HL-60 (cell line): ENCODE results near the gene MTMR3.

Source experiments
- DNase-seq, 2 experiments: peaks; one replicate each; pipeline ENCODE4 v3.0.0-alpha.2; 2010 to 2020; ENCODE audit warnings: low read depth in 1 of 2, low spot score in 1 of 2
- H3K27ac ChIP-seq: fragments of 250-450 bp; sonication (Bioruptor Pico); replicated peaks from 2 replicates; pipeline ENCODE4 v1.5.1; 2020; ENCODE audit warnings: mild to moderate bottlenecking, moderate library complexity
- H3K27me3 ChIP-seq: fragments of 250-450 bp; sonication (Bioruptor Pico); 2 replicates; pipeline ENCODE4 v1.5.1; 2021; ENCODE audit warnings: mild to moderate bottlenecking, moderate library complexity; ENCODE audit not compliant: insufficient read depth, poor library complexity, severe bottlenecking
- H3K4me3 ChIP-seq: replicated peaks from 2 replicates; pipeline ENCODE4 v1.5.1; 2011; ENCODE audit warnings: mild to moderate bottlenecking, control low read depth, low read length; ENCODE audit not compliant: insufficient read depth
- GABPA ChIP-seq: IDR thresholded peaks from 2 replicates; pipeline ENCODE4 v1.6.1; 2012; ENCODE audit warnings: low read depth
- POLR2AphosphoS5 ChIP-seq: IDR thresholded peaks from 2 replicates; pipeline ENCODE4 v1.6.1; 2012; ENCODE audit warnings: low read depth
- SPI1 ChIP-seq: IDR thresholded peaks from 2 replicates; pipeline ENCODE4 v1.6.1; 2012; ENCODE audit warnings: low read depth, mild to moderate bottlenecking, borderline replicate concordance
- TF ChIP-seq, protein P1 (sequence below): IDR thresholded peaks from 2 replicates; pipeline ENCODE4 v1.6.1; 2012; ENCODE audit warnings: low read depth; ENCODE audit not compliant: insufficient replicate concordance
- TF ChIP-seq, protein P2 (sequence below): IDR thresholded peaks from one replicate; pipeline ENCODE4 v1.5.1; 2011; ENCODE audit warnings: low read length, control low read depth, inconsistent platforms; ENCODE audit not compliant: insufficient read depth

The MTMR3 gene

DNA sequence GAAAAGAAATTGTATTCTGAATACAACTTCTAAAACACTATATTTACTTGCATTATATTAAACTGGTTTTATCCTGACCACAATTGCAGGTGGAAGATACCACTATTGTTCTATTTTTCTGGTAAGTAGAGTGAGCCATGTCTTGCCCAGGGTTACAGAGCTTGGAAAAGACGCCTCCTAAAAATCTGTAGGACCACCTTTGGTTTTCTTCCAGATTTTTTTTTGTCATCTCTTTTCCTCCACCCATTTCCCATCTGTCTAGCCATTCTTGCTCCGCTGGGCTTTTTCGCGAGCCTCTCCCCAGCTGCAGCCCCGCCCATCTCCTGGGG, 294 bp upstream of the MTMR3 start:
- Histone ChIP-seq H3K27ac (no peak overlapping the region), H3K4me3 (no peak overlapping the region), H3K27me3 (no peaks in the 10 kb centered on the region)
- no peak for DNase-seq
- no peak for TF ChIP-seq SPI1

DNA sequence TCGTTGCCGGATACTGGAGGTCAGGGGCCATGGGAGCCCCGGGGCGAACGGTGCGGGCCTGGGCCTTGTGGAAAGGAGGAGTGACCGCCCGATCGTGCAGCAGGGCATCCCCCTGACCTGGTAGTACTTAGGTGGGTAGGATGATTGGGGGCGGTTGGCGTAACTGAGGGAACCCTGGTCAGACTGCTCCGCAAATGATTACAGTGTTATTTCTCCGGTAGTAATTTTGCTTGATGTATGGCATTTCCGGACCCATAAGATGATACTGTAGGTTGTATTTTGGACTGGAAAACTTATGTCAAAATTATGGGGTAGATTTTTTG, 762 bp downstream of the MTMR3 start:
- H3K27ac ChIP-seq: peak overlapping the region; percentile 91
- H3K4me3 ChIP-seq: peak overlapping the region; percentile 95
- H3K27me3 ChIP-seq: no peaks in the 10 kb centered on the region
- TF ChIP-seq GABPA (no peak), SPI1 (no peak), POLR2AphosphoS5 (no peak)
- TF ChIP-seq, protein P1, sequence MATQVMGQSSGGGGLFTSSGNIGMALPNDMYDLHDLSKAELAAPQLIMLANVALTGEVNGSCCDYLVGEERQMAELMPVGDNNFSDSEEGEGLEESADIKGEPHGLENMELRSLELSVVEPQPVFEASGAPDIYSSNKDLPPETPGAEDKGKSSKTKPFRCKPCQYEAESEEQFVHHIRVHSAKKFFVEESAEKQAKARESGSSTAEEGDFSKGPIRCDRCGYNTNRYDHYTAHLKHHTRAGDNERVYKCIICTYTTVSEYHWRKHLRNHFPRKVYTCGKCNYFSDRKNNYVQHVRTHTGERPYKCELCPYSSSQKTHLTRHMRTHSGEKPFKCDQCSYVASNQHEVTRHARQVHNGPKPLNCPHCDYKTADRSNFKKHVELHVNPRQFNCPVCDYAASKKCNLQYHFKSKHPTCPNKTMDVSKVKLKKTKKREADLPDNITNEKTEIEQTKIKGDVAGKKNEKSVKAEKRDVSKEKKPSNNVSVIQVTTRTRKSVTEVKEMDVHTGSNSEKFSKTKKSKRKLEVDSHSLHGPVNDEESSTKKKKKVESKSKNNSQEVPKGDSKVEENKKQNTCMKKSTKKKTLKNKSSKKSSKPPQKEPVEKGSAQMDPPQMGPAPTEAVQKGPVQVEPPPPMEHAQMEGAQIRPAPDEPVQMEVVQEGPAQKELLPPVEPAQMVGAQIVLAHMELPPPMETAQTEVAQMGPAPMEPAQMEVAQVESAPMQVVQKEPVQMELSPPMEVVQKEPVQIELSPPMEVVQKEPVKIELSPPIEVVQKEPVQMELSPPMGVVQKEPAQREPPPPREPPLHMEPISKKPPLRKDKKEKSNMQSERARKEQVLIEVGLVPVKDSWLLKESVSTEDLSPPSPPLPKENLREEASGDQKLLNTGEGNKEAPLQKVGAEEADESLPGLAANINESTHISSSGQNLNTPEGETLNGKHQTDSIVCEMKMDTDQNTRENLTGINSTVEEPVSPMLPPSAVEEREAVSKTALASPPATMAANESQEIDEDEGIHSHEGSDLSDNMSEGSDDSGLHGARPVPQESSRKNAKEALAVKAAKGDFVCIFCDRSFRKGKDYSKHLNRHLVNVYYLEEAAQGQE: no peak
- TF ChIP-seq, protein P2, sequence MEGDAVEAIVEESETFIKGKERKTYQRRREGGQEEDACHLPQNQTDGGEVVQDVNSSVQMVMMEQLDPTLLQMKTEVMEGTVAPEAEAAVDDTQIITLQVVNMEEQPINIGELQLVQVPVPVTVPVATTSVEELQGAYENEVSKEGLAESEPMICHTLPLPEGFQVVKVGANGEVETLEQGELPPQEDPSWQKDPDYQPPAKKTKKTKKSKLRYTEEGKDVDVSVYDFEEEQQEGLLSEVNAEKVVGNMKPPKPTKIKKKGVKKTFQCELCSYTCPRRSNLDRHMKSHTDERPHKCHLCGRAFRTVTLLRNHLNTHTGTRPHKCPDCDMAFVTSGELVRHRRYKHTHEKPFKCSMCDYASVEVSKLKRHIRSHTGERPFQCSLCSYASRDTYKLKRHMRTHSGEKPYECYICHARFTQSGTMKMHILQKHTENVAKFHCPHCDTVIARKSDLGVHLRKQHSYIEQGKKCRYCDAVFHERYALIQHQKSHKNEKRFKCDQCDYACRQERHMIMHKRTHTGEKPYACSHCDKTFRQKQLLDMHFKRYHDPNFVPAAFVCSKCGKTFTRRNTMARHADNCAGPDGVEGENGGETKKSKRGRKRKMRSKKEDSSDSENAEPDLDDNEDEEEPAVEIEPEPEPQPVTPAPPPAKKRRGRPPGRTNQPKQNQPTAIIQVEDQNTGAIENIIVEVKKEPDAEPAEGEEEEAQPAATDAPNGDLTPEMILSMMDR: no peak
- DNase-seq: no peak

DNA sequence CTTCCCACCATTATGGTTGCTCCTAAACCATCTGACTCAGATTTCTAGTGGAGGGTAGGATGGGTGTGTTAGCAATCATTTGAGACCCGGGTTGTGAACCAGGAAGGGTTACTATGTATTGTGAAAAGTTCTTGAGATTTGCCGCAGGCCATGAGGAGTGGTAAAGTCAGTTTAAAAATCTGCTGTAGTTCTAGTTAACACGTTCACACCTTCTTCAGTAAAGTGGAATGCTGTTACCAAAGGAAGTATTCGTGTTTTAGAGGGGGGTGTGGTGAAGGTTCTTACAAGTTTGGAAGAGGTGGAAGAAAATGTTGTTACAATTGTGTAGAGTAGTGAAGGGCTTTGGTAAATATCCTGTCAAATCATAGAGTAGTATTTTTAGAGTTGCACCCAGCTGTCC, 2.6 kb downstream of the MTMR3 start:
- no peaks in the 10 kb centered on the region for H3K27me3 ChIP-seq
- H3K4me3 ChIP-seq: peak overlapping the region; percentile 10
- peak overlapping the region; percentile 55 for H3K27ac ChIP-seq
- DNase-seq: no peak
- no peak for TF ChIP-seq POLR2AphosphoS5
- TF ChIP-seq, protein P2: no peak
- TF ChIP-seq SPI1: no peak
- no peak for TF ChIP-seq GABPA
- TF ChIP-seq, protein P1: no peak

DNA sequence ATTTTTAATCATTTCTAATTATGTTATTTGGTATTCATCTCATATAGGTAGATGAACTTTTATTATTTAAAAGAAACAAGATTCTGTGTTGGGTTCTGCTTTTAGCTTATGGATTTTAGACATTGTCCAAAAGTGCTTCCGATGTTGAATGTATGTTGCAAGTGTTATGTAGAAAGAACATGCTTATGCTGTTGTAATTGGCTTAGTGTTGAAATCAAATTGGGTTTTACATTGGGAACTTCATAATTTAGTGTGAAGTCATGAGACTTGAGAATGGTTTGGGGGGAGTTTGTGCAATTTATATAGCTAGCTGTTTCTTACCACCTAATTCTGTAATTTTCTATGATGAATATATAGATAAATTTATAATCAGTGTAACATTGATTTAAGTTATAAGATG, 3.6 kb downstream of the MTMR3 start:
- H3K4me3 ChIP-seq: peak overlapping the region; percentile 14; the same call in 1 of the 2 replicates
- TF ChIP-seq POLR2AphosphoS5 (no peak; the same call in 1 of the 2 replicates), GABPA (no peak), SPI1 (peak; percentile 13; the same call in 1 of the 2 replicates)
- TF ChIP-seq, protein P2: no peak
- H3K27ac ChIP-seq: peak overlapping the region; percentile 55
- H3K27me3 ChIP-seq: no peaks in the 10 kb centered on the region
- peak; percentile 48 to 94 for DNase-seq
